Activated gamma-delta T cell (primary cell): Measurements from ENCODE around the gene AUTS2.

Experiments used
- DNase-seq: peaks from one replicate; lab custom pipeline; 2025; lab: John Stamatoyannopoulos, UW

The AUTS2 gene

GRCh38 chr7:69939317-69939716, 341.0 kb downstream of the AUTS2 start:
- DNase-seq: no peak

GRCh38 chr7:69941077-69941651, 342.9 kb downstream of the AUTS2 start:
- DNase-seq: no peak

DNA sequence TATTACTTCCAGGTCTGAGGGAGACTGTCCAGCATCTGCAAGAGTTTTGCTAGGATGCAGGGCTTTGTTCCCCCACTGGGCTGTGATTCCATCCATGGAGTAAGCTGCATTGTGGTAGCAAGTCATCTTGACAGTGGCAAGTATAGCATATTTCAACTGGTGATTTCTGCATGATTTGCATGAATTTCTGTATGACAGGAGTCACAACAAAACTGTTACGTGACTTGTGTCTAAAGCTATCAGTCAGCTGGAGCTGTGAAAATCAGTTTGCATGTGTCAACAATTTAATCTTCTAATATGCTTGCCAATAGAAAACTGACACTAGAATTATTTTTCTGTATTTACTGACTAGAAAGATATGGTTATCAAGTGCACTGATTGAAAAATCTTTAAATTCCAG, 344.3 kb downstream of the AUTS2 start:
- DNase-seq: no peak

- DNase-seq: no peak
These were observed 348.6 kb downstream of the AUTS2 start for GRCh38 chr7:69946901-69947300.

DNA sequence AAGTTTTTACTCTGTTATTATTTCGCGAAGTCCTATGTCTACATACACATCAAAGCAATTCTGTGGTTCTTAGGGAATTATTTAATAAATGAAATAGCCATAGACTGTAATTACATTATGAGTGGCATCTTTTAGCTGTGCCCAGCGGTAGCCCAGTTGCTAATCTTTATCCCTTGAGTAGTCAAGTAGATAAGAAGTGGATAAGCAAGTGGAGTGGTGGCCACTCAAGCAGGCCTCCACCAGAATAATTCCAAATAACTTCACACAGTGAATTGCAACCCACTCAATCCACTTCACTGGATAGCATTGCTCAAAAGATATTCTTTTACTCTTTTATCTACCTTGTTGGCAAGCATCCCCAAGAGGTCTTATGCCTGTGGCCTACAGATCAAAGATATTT, 349.7 kb downstream of the AUTS2 start:
- no peak for DNase-seq

- no peak for DNase-seq
These were observed 350.8 kb downstream of the AUTS2 start for GRCh38 chr7:69949122-69949521.

- no peak for DNase-seq
These were observed 353.2 kb downstream of the AUTS2 start for GRCh38 chr7:69951458-69951857.

DNA sequence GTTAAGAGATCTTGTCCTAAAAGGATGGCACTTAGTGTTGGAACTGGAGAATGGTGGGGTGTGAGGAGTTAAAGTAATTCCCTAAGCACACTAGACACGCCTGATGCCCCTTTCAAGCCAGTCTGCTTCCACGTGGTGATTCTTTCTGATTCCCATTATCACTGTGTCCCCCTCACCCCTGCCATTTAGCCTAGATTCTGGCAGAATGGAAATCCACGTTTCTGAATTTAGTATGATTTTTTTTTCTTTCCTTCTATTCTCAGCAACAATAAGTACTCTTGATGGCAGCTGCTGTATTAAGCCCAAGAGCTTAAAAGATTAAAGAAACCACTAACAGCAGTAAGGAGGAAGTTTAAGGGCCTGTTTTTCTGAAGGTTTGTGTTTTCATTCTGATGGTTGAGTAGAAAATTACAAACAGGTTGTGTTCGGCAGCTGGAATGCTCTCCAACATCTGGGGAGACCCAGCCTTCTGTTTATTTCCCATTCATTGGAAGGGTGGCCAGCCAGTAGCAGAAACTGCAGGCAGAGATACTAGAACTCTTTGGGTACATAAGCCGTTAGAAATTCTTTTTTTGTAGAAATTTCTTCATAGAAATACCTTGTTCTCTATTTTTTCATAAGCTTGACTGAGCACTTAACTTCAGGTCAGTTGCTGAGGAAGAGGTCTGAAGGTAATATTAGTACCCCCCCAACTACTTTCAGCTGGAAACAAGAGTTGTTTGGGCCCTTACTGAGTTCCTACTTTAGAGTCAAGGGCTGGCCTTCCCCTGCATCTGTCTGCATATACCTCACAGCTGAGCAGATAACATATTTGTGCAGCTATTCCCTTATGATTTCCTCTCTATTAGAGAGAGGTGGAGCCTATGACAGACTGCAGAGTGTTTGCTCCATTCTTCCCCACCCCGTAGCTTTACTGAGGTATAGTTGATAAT, 355.1 kb downstream of the AUTS2 start:
- no peak for DNase-seq

DNA sequence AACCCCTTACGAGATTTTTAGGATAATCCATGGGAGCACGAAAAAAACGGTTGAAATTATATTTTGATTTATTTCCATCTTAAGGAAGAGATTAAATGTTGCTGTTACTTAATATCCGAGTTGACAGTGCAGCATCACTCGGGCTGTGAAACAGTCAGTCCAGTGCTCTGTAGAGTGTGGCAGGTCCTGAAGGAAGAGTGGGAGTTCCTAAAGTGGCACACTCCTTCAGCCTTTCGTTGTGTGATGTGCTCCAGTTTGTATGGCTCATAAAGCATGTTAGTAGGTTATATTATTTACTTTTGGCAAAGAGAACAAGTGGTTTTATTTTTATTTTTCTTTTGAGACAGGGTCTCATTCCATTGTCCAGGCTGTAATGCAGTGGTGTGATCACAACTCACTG, 358.3 kb downstream of the AUTS2 start:
- DNase-seq: no peak

DNA sequence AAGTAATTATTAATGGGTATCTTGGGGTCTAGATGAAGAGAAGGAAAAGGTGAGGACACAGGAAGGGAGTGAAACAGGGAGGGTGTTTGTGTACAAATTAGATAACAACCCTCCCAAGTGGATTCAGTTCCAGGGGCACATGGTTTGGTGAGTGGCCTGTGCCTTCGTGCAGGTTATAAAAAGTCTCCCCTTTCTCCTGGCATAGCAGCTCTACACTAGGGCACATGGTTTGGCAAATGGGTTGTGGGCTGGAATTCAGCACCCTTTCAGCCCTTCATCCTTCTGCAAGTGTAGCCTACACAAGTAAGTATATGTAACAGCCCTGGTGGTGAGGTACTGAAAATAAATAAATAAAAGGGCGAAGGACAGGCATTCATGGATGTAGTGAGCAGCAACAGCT, 359.4 kb downstream of the AUTS2 start:
- no peak for DNase-seq

GRCh38 chr7:69959789-69960499, 361.7 kb downstream of the AUTS2 start:
- no peak for DNase-seq

DNA sequence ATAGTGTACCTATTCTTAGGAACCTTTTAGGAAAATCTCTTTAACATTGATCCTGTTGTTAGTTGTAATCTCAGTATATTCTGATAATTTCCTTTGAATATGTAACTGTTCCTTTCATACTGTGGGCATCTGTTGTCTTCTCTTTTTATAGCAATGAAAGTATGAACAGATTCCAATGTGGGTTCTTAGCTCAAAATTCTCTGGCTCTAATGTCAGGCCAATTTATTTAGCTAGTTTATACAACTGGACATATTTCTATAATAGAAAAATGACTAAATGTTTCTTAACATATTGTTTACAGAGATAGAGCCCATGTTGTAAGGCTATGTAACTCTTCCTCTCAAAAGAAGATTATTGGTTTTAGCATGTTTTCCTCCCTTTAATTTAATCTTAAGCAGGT, 363.2 kb downstream of the AUTS2 start:
- DNase-seq: no peak

- no peak for DNase-seq
These were observed 364.2 kb downstream of the AUTS2 start for GRCh38 chr7:69962186-69963065.

- DNase-seq: no peak
These were observed 365.1 kb downstream of the AUTS2 start for GRCh38 chr7:69963393-69963792.

- DNase-seq: no peak
These were observed 368.7 kb downstream of the AUTS2 start for GRCh38 chr7:69966766-69967591.

GRCh38 chr7:69967689-69968450, 369.6 kb downstream of the AUTS2 start:
- no peak for DNase-seq

- DNase-seq: no peak
These were observed 370.8 kb downstream of the AUTS2 start for GRCh38 chr7:69968969-69969556.

DNA sequence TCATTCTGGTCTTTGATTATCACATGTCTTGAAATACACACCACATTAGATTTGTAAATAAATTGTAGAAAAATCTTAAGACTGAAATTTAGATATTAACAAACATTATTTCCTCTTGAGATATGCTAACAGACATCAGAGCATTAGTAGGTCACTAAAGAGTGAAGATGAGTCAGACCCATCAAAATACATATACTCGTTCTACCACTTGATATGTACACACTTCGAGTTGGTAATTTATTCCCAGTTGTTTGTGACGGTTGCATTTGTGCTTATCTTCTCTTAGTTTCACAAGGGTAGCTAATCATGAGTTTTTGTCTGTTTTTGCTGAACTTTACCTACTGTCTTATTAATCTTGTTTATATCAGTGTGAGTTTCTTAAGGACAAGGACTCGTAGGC, 383.4 kb downstream of the AUTS2 start:
- DNase-seq: no peak

DNA sequence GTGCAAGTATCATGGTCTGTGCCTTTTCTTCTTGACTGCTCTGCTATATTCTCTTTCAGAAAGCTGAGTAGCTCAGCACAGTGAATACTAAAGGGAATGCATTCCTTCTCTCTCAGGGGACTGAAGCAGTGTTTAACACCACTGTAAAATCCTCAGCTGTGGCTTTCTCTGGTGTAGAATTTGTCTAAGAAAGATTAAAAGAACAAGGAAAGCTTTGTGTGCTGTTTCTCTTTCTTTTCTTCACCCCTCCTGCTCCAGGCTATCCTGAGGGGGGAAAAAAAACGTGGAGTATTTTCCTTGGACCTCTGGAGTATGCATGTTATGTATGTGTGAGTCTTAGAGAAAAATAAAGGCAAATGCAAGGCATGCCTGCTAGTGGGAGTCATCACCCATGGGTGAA, 383.9 kb downstream of the AUTS2 start:
- DNase-seq: no peak

GRCh38 chr7:69989551-69989950, 391.3 kb downstream of the AUTS2 start:
- DNase-seq: no peak
